RCC 7860 (cell line): Measurements from ENCODE around the gene PRR16.
"Not testable (repeated sequence)": the region's sequence is repeated elsewhere in the genome, so short reads cannot be mapped to it uniquely, and the experiment has no call there.

ENCODE experiments used
- DNase-seq: peaks from one replicate; pipeline ENCODE4 v3.0.0-alpha.2; 2015; ENCODE audit warnings: low spot score
- FAIRE-seq: peaks from 2 replicates; lab custom pipeline; 2012; peaks lifted over from hg19 to GRCh38; lab: Jason Lieb, UNC

Gene PRR16

DNA sequence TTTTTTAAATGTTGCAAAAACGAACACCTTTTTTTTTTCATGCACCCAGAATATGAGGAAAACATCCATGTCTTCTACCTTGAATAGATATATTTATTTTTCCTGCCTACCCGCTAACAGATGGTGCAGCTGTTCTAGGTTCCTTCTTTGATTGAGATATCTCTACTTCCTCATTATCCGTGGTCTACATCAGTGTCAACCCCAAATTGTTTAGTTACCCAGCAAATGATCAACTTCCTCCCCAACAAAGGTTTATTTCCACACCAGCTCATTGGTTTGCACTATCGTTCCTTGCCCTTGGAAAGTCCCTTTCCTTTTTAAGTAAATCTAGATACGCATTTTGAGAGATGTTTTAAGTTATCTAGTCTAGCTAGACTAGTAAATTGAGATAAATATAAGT lies 166.4 kb downstream of the PRR16 start:
- DNase-seq (no peak), FAIRE-seq (no peak)

DNA sequence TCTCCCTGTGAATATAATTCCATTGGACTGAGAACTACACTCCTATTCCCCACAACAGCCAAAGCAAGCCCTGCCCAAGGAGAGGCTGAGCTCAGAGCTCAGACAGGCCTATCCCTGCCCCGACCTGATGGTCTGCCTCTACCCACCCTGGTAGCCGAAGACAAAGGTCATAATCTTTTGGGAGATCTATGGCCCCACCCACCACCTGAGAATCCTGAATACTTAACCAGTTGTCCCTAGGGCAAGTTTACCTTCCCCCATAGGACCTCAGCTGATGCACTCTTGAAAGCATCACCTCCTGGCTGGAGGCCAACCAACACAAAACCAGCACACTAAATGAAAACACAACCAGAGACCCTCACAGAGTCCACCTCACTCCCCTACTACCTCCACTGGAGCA lies 167.5 kb downstream of the PRR16 start:
- DNase-seq = no peak
- FAIRE-seq = no peak

DNA sequence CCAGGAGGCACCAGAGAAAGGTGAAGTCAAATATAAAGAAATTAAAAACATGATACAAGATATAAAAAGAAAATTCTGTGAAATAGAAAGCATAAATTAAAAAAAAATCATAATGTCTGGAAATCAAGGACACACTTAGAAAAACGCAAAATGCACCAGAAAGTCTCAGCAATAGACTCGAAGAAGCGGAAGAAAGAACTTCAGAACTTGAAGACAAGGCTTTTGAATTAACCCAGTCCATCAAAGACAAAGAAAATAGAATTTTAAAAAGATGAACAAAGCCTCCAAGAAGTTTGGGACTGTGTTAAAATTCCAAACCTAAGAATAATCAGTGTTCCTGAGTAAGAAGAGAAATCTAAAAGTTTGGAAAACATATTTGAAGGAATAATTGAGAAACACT lies 168.3 kb downstream of the PRR16 start:
- no peak for DNase-seq
- FAIRE-seq = no peak

DNA sequence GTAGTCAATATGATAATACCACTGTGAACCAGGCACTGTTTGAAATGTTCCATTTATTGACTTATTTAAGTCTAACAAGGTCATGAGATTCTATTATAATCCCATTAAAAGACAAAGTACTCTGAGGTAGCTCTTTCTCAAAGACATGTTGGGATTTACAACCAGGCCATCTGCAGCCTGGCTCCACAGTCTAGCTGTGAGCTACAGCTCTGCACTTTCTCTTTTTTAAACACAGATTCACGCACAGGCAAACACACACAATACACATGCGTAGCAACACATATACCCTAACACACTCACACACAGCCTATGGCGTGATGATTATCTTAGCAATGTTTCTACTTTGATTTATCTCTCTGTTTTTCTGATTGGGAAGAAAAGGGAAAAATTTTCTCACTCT lies 174.3 kb downstream of the PRR16 start:
- DNase-seq = no peak
- no peak for FAIRE-seq

DNA sequence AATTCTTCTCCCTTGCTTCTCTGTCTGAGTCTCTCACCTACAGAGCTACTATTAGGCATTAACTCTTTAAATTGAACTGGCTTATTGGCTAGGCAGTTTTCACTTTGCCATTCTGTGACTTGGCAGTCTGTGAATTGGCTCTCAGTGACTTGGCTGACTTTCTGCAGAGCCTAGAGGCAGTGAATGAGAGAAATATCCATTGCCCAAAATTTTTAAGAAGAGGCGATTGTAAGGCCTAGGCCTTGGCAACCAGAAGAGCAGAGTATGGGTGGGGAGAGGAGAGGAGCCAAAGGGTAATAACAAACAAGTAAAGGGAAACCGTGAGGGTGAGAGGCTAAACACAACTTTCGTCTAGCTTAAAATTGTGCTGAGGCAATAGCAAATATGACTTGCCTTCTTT lies 176.7 kb downstream of the PRR16 start:
- FAIRE-seq (no peak), DNase-seq (no peak)

DNA sequence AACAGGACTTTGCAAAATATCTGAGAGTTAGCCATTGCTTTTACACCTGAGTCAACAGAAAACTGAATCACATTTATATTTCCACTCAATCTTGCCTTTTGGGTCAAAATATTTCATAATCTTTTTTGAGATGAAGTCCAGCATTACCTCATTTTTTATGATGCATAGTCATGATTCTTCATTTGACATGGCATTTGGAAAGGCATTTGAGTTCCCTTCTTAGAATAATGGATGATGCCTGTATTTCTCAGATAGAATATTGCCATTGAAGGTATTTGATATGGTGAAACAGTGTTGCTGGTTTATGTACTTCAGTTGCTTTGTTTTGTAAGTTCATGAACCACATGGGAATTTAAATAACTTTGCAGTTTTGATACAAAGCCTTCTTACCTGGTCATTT lies 180.4 kb downstream of the PRR16 start:
- FAIRE-seq = no peak
- DNase-seq = no peak

DNA sequence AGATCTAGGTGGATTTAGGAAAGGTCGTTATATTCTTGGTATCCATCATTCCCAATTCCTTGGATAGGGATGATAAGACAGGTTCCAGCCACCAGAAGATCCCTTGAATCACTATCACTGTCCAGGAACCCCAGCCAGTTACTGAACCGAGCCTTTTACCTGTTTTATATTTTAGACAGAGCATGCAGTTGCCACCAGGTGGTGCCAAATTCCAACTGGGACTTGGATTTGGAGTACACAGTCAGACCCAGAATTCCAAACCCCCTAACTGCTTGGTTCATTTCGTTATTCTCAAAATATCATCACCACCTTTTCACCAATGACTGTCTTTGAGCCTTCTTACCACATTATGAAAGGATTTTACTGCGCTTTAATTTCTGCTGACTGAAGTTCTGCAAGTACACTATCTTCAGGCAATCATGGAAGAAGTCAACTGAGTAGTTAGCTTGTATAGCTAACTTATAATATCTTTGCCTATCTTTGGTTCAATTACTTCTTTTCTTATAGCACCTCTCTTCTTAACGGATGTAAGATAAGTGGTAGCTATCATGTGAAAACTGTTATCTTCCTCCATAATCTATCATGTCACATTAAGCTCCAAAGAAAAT lies 191.8 kb downstream of the PRR16 start:
- FAIRE-seq (no peak), DNase-seq (no peak)

DNA sequence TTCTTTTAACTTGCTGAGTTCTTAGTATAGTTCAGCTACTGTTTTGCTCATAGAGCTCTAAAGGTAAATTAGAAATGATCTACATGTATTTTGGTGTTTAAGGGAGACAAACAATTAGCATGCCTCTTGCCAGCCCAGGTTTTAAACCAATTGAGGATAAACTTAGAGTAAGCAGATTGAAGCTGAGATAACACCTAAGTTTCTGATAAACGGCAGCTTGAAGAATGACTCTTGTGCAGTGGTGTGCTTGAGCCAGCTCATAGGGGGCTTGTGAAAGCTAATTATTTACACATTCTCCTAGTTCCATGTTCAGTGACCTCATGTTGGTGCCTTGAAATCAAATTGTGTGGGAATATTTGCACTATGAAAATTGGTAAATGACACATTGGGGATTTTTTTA lies 193.0 kb downstream of the PRR16 start:
- FAIRE-seq = no peak

DNA sequence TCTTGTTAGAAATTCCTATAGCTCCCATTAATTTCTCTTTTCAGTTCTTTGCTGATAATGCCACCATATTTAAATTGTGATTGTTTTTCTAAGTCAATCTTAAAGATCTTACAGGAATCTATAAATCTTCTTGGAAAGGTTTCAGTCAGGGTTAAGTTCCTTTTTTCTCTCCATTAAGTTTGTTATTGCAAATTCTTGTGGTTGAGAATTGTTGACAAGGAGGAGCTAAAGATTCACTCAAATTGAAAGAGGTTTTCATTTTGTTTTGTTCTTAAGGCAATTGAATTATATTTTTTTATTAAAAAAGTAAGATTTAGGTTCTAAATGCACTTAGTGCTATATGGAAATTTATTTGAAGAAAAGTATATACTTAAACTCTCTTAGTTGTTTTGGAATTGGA lies 213.4 kb downstream of the PRR16 start:
- DNase-seq = no peak

More for the DNA sequence above, 193.0 kb downstream of the PRR16 start:
- no peak for DNase-seq

DNA sequence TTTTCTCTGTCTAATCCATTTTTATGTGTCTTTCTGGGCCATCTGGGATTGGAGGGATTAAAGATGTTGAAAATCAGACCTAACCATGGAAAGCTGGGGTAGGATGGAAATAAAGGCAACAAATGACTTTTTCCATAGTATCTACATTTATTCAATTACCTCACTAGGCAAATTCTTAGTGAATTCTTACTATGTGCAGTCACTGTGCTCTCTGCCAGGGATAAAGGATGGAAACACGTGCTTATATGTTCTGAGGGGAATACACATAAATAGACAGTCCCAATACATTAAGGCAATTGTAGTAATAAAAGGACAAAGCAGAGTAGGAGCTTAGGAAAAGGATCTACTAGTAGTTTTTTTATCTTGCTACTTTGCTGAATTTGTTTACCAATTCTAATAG lies 214.2 kb downstream of the PRR16 start:
- FAIRE-seq = no peak
- DNase-seq = no peak

More for the DNA sequence above, 213.4 kb downstream of the PRR16 start:
- FAIRE-seq = no peak

DNA sequence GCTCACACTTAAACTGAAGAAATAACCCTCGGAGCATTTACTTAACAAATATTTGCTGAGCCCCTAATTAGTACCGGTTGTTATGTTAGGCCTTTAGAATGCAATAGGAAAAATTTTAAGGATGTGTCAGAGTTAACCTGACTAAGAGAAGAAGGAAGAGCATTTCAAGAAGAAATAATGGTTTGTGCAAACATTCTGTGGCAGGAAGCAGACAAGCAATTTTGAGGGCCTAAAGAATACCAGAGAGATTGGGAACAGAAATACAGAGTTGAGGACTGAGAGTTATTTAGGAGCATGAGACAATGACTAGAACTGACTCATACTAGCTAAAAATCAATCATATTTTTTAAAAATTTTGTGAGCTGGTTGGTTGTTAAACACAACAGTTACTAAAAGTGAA lies 218.8 kb downstream of the PRR16 start:
- no peak for FAIRE-seq
- DNase-seq = no peak

DNA sequence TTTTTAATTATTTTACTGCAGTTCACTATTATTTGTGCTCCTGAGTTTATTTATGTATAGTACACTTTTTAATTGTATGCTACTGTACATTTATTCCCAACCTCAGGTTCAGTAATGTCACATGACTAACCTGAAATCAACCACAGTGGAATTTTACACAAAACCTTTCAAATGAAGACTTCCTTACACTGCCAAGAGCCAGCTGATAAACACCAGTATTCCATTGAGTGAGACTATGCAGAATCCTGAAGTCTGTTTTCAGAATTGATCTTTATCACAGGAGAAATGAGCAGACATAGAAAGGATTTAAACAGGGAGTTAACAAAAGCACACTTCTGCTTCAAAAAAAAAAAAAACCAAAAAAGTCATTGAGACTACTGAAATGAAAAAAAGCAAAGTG lies 219.5 kb downstream of the PRR16 start:
- FAIRE-seq (no peak), DNase-seq (no peak)

DNA sequence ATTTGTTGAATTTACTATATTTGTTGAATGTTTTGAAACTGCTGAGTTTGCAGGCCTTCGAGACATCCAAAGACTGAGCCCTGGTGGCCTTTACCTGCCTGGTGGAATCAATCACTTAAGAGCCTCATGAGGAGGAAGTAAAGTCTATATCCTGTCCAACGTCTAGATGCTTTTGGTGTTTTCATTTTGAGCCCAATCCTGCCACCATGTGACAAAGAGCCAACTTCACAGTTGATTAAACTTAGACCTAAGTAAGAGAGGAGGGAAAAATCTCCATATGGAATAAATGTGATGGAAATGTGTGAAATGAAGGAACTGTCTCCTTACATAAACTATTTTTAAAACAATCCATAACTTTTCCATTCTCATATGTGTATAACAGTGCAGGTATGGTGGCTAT lies 220.1 kb downstream of the PRR16 start:
- DNase-seq (no peak), FAIRE-seq (no peak)

DNA sequence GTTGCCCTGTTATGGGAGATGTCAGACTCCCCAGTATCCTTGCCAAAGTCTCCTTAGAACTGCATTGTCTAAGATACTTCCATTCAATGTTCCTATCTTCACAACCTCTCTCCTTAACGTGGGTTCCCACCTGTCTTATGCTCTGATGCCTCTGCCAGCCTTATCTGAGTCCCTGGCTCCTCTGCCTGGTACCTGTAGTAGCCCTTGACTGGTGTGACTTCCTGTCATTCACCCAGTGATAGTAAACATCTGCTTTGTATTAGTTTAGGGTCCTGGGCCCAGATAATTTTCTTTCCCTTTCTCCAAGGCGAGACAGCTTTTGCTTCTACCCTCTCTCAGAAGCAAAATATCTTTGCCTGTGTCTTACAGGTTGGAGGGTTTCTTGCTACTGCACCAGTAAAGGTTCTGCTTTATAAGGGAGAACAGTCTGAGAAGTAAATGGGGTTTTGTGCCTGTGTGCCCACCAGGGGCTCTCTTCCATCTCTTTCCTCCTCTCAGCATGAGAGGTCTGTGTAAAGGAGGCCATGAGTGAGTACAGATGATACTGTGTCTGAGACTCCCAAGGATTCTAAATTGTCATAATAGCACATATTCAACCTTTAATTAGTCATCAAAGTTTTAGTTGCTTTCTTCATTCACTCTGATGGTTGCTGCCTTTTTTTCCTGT lies 220.8 kb downstream of the PRR16 start:
- FAIRE-seq = no peak
- no peak for DNase-seq

DNA sequence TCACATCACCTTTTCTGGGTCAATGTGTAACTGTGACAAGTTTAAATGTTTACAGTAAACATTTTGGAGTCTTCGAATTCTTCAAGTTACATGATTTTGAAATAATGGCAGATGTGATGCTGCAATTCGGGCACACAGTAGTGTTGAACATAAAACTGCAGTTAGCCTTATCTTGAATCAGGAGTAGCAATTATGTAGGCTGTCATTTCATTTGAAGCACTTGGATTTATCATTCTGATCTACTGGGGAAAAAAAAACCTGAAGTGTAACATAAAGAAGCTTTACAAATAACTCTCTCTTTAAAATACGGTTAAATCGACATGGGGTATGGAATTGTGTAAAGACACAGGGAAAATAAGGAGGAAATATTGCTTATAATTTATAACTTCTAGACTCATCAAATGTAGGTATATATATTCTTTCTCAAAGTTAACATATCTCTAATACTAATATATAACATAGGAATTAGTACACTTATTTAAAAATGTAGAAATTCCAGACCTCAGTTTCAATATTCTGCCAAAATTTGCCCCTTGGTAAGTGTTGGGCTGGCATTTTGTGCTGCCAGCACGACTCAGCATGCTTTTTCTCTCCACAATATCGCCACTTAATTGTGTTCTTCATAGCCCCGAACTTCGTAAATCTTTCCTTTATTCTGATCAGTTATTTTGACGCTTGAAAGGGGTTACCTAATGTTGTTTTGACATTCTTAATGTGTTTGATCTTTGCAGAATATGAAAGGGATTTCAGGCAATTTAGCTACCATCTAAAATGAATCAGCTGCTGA lies 226.7 kb downstream of the PRR16 start:
- no peak for DNase-seq
- no peak for FAIRE-seq

DNA sequence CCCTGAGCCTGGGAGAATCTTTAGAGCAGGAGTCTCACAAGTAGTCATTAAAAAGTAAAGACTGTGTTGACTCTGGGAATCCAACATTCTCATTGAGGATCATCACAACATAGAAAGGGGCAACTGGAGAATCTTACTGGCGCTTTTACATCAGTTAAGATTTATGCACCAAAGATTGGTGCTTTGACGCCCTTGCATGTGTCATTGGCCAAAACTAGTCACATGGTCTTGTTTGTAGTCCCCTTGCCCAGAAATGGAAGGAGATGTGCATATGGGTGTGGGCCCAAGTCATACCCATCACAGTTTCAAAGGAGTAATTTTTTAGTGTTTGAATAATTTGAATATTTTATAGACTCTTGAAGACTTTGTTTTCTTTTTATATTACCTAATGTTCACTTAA lies 228.2 kb downstream of the PRR16 start:
- DNase-seq (no peak), FAIRE-seq (no peak)

DNA sequence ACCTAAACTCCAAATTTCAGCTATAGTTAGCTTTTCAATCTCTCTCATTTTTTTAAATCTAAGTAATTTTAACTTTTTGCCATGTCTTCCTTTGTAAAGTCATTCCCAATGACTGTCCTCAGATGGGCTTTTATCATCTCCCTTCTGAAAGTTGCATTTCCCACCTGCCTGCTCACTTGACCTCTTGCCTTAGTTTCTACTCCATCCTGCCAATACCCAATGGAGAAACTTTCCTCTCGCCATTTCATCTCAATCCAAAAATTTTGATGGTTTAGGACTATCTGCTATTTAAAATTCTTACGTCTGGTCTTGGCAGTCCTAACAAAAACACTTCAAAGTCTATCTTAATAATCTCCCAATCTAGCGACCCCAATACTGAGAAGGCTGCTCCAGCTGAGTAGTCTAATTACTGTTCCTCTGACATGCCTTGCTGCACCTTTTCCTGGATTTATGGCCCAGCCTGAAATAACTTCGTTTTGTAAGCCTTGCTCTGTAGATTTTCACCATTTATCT lies 231.3 kb downstream of the PRR16 start:
- FAIRE-seq (no peak), DNase-seq (no peak)

DNA sequence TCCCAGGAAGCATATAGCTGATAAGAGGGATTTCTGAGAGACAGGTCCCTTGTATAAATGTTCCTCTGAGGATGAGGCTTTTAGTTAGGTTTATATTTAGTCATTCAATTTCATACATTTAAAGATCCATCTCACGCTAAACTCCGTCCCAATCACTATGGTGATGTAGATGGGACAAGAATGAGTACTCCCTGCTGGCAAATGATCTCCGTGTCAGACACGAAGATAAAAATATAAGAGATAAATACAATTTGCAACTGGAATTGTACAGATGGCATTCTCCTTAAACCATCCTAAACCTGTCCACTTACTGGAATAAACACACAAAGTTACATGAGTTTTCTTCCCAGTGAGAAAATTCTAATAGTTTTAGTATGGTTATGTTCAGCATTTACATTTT lies 233.0 kb downstream of the PRR16 start:
- DNase-seq (no peak), FAIRE-seq (no peak)

DNA sequence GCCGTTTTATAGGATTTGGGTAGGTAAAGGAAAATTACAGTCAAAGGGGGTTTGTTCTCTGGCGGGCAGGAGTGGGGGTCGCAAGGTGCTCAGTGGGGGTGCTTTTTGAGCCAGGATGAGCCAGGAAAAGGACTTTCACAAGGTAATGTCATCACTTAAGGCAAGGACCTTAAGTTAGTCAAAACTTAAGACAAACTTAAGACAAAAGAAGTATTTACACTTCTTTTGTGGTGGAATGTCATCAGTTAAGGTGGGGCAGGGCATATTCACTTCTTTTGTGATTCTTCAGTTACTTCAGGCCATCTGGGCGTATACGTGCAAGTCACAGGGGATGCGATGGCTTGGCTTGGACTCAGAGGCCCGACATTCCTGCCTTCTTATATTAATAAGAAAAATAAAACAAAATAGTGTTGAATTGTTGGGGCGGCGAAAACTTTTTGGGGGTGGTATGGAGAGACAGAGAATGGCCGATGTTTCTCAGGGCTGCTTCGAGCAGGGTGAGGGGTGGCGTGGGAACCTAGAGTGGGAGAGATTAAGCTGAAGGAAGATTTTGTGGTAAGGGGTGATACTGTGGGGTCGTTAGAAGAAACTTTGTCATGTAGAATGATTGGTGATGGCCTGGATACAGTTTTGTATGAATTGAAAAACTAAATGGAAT lies 233.7 kb downstream of the PRR16 start:
- DNase-seq, FAIRE-seq: not testable (repeated sequence)

DNA sequence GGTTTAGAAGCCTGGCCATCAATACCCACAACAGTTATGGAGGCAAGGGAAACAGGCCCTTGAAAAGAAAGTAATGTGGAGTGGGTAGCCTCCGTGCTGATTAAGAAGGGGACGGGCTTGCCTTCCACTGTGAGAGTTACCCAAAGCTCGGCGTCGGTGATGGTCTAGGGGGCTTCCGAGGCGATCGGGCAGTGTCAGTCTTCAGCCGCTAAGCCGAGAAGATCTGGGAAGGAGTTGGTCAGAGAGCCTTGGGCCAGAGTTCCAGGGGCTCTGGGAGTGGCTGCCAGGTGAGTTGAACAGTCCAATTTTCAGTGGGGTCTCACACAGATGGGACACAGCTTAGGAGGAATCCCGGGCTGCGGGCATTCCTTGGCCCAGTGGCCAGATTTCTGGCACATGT lies 236.6 kb downstream of the PRR16 start:
- not testable (repeated sequence) for DNase-seq, FAIRE-seq

DNA sequence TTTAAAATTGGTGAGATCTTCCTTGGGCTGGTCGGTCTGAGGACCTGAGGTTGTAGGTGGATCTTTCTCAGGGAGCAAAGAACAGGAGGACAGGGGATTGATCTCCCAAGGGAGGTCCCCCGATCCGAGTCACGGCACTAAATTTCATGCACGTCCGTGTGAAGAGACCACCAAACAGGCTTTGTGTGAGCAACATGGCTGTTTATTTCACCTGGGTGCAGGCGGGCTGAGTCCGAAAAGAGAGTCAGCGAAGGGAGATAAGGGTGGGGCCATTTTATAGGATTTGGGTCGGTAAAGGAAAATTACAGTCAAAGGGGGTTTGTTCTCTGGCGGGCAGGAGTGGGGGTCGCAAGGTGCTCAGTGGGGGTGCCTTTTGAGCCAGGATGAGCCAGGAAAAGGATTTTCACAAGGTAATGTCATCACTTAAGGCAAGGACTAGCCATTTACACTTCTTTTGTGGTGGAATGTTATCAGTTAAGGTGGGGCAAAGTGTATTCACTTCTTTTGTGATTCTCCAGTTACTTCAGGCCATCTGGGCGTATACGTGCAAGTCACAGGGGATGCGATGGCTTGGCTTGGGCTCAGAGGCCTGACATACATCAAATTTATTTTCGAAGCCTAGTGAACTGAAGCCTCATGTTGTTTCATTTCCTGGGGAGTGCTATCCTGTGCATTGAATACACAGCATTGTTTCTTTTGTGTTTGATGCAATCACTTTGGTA lies 238.9 kb downstream of the PRR16 start:
- DNase-seq = not testable (repeated sequence)

More for the DNA sequence above, 238.9 kb downstream of the PRR16 start:
- FAIRE-seq = not testable (repeated sequence)
